Bronchial epithelial cell (primary cell): ENCODE results near the gene FAM53A. TPM values are rescaled to one million over a fixed set of nuclear protein-coding genes. Genes with fewer than 3 reads are reported as not detected.

Experiments used
- DNase-seq: peaks from one replicate; pipeline ENCODE4 v3.0.0-alpha.2; 2010; ENCODE audit warnings: low read depth
- FAIRE-seq: peaks from 2 replicates; lab custom pipeline; 2011; peaks lifted over from hg19 to GRCh38; lab: Jason Lieb, UNC
- H3K27me3 ChIP-seq: 2 replicates; pipeline ENCODE4 v1.5.1; 2011; ENCODE audit warnings: low read length; ENCODE audit not compliant: control insufficient read depth, insufficient read depth
- H3K36me3 ChIP-seq: 2 replicates; pipeline ENCODE4 v1.5.1; 2011; ENCODE audit warnings: low read length; ENCODE audit not compliant: control insufficient read depth, insufficient read depth
- H3K4me3 ChIP-seq: 2 replicates; pipeline ENCODE4 v1.5.1; 2011; ENCODE audit warnings: mild to moderate bottlenecking, low read depth, low read length, control low read depth
- total RNA-seq: library from RNA; depleted of rRNA; stranded (reverse); fragments of >200 nt; gene quantifications from 2 replicates; pipeline ENCODE4 v1.2.1, GENCODE V29; 2014
- TF ChIP-seq, protein P1 (sequence below): IDR thresholded peaks from 2 replicates; pipeline ENCODE4 v1.5.1; 2011; ENCODE audit warnings: mild to moderate bottlenecking, moderate library complexity, low read length, control low read depth, inconsistent platforms; ENCODE audit not compliant: insufficient read depth, severe bottlenecking

Gene FAM53A
- total RNA-seq, 1 donor from 2014 or later, result 0.79 TPM

DNA sequence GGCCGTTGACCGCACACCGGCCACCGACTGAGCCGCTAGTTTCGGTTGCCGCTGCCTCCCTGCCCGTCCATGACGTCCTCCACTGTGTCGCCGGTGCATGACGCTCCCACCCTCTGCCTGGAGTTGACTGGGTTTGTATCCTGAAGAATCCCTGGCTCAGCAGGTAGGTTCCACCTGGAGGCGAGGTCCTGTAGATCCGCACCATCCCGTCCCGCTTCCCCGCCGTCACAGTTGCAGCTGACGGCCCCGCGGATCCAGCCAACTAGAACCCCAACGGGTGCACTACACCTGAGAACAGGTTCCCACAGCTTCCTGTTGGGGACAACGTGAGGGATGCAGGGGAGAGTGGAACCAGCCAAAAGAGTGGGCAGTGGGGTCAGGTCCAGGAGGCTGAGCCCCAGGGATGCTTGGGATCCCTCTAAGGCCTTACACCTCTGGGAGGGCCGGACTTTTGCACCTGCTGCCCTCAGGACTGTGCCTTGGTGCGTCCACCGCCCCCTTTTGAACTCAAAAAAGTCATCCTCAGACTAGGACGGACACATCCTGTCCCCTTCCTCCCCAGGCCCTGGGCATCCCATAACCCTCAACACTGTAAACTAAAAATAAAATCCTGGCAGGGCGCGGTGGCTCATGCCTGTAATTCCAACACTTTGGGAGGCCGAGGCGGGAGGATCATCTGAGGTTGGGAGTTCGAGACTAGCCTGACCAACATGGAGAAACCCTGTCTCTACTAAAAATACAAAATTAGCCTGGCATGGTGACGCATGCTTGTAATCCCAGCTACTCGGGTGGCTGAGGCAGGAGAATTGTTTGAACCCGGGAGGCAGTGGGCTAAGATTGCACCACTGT, 29.1 kb upstream of the FAM53A start:
- DNase-seq (peak; percentile 35), FAIRE-seq (no peak)
- Histone ChIP-seq H3K36me3 (peaks cover 8% of the 10 kb centered on the region), H3K4me3 (peak overlapping the region; percentile 88), H3K27me3 (no peaks in the 10 kb centered on the region)
- TF ChIP-seq, protein P1, sequence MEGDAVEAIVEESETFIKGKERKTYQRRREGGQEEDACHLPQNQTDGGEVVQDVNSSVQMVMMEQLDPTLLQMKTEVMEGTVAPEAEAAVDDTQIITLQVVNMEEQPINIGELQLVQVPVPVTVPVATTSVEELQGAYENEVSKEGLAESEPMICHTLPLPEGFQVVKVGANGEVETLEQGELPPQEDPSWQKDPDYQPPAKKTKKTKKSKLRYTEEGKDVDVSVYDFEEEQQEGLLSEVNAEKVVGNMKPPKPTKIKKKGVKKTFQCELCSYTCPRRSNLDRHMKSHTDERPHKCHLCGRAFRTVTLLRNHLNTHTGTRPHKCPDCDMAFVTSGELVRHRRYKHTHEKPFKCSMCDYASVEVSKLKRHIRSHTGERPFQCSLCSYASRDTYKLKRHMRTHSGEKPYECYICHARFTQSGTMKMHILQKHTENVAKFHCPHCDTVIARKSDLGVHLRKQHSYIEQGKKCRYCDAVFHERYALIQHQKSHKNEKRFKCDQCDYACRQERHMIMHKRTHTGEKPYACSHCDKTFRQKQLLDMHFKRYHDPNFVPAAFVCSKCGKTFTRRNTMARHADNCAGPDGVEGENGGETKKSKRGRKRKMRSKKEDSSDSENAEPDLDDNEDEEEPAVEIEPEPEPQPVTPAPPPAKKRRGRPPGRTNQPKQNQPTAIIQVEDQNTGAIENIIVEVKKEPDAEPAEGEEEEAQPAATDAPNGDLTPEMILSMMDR, result no peak

DNA sequence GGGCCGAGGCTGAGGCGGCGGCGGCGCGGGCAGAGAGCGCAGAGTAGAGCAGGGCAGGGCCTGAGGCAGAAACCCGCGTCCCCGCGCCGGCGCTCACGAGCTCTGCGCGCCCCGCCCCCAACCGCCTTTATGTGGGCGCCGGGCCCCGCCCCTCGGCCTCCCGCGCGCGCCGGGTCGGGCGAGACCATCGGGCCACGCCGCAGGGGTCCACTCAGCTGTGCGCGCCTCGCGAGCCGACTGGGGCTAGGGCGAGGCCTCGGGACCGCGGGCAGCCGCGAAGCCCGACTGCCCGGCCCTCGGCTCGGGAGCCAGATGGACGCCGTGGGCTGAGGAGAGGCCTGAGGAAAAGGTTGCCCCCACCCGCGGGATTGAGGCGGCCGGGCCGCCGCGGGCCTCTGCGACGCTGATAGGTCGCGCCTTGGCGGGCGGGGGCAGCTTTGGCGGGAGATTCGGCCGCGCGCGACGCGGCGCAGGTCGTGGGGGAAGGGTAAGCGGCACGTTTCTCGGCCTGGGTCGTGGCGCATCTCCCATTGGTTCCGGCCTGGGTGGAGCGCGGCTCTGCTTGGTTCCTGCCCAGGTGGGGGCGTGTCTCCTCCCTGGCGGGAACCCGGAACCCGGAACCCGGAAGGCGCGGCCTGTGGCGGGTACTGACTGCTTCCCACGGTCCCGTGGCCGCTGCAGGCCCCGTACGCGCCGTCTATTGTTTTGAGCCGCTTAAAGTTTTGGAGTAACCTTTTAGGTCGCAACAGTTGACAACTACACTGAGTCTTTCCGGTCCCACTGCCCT, 28.3 kb upstream of the FAM53A start, which contains the start of gene SLBP:
Gene SLBP, minus strand, starts transcription at position 104 of the 787 bp plus-strand sequence. CDS start 131 bp downstream, outside the sequence.
- no peaks in the 10 kb centered on the region for H3K27me3 ChIP-seq
- peak within 1 kb of the TSS; percentile 88 for H3K4me3 ChIP-seq
- no peak for FAIRE-seq
- DNase-seq, result peak; percentile 85
- TF ChIP-seq, protein P1, result no peak
- H3K36me3 ChIP-seq, result peaks cover 2% of the 10 kb centered on the region

DNA sequence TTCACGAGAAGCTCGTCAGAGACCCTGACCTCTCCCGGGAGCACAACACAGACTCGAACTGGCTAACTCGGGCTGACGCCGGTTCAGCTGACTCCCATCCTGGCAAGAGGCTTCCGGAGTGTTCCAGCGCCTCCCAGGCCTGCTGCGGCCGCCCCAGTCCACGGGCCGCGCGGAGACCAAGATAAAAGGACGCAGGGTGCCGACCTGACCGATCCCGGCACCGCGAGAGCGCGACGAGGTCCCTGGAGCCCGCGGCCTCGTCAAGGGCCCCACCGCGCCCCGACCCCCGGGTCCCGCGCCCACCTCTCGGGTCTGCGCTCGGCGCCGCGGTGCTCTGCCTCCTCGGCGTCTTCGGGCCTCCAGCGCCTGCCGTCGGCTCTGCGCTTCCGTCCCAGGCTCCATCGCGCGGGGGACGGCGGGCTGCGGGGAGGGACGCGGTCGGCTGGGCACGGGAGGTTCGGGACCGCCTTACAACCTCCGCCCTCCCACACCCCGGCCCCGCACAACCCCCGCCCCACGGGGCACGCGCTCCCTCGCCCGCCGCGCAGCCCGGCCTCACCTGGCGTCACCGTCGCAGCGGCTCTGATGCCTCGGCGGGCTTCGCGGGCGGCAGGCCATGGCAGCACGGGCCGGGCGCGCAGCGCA, 27.6 kb upstream of the FAM53A start:
- TF ChIP-seq, protein P1, result no peak
- FAIRE-seq (no peak), DNase-seq (peak; percentile 29)
- Histone ChIP-seq H3K4me3 (peak overlapping the region; percentile 88), H3K27me3 (no peaks in the 10 kb centered on the region), H3K36me3 (peaks cover 2% of the 10 kb centered on the region)

DNA sequence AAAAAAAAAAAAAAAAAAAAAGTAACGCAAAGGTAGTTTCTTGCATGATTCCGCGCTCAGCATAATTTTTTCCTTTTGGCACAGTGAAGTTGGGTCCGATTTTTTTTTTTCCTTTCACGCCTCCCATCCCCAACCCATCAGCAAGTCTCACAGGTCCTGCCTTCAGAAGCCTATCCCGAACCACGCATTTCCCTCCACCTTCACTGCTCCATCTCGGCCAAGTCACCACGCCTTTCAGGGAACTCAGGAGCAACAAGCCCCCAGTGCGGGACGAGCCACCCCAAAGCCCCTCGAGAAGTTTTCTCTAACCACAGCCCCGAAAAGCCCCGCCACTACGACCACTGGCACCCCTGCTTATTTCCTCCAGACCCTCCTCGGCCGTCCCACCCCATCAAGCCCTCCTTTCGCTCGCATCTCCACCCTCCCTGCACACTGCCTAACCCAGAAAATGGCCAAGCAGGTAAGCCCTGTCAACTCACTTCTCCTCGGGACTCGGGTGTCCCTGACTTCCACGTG, 27.0 kb upstream of the FAM53A start:
- no peak for FAIRE-seq
- Histone ChIP-seq H3K4me3 (peak overlapping the region; percentile 88), H3K27me3 (no peaks in the 10 kb centered on the region), H3K36me3 (peaks cover 2% of the 10 kb centered on the region)
- peak; percentile 22 for DNase-seq
- TF ChIP-seq, protein P1, result no peak

DNA sequence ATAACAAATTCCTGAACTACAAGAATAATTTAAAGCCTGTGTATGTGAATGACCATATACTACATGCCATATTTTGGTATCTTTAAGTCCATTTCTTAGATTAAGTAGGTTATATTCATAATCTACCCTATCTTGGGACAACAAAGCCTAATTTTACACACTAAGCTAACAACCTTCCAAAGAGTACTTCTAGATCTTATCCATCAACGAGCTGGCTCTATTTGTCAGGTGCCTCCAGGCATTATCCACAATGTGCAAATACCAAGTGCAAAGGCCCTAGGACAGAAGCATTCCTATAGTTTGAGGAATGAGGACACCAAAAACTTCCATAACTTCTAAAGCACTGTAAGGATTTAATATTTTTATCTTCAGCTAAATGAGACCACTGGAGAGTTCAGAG, 24.5 kb upstream of the FAM53A start:
- no peaks in the 10 kb centered on the region for H3K27me3 ChIP-seq
- TF ChIP-seq, protein P1, result no peak
- DNase-seq (no peak), FAIRE-seq (no peak)
- H3K36me3 ChIP-seq, result peaks cover 3% of the 10 kb centered on the region
- no peak overlapping the region for H3K4me3 ChIP-seq
